NCI-H2081 (cell line): ENCODE measurements around the gene TRIM17.
"Not testable (repeated sequence)": the region's sequence is repeated elsewhere in the genome, so short reads cannot be mapped to it uniquely, and the experiment has no call there.

Experiments used
- DNase-seq, 2 experiments: peaks; one replicate each; lab custom pipeline; 2025; lab: John Stamatoyannopoulos, UW

The TRIM17 gene

GRCh38 chr1:228446852-228447251 is 30.2 kb upstream of the TRIM17 start:
- no peak for DNase-seq

GRCh38 chr1:228445843-228446650 is 29.4 kb upstream of the TRIM17 start:
- no peak for DNase-seq

GRCh38 chr1:228445490-228445842 is 28.8 kb upstream of the TRIM17 start:
- DNase-seq: no peak

- no peak for DNase-seq
Measured at GRCh38 chr1:228443395-228443794, 26.7 kb upstream of the TRIM17 start.

GRCh38 chr1:228440761-228441500 is 24.3 kb upstream of the TRIM17 start:
- DNase-seq: no peak

- DNase-seq: no peak
Measured at GRCh38 chr1:228438266-228438665, 21.6 kb upstream of the TRIM17 start.

- DNase-seq: no peak
Measured at GRCh38 chr1:228437424-228437962, 20.8 kb upstream of the TRIM17 start.

GRCh38 chr1:228434689-228435088 is 18.0 kb upstream of the TRIM17 start:
- DNase-seq: no peak

GRCh38 chr1:228433337-228434053 is 16.8 kb upstream of the TRIM17 start:
- not testable (repeated sequence) for DNase-seq

- DNase-seq: no peak
Measured at GRCh38 chr1:228430243-228430642, 13.6 kb upstream of the TRIM17 start.

- DNase-seq: no peak
Measured at GRCh38 chr1:228429698-228430097, 13.0 kb upstream of the TRIM17 start.

- peak; percentile 60 to 65 for DNase-seq
Measured at GRCh38 chr1:228429007-228429406, 12.3 kb upstream of the TRIM17 start.

GRCh38 chr1:228428412-228428811 is 11.8 kb upstream of the TRIM17 start:
- DNase-seq: no peak

GRCh38 chr1:228426518-228427175 is 10.0 kb upstream of the TRIM17 start:
- DNase-seq: no peak

- no peak for DNase-seq
Measured at GRCh38 chr1:228424685-228425660, 8.3 kb upstream of the TRIM17 start.

- no peak for DNase-seq
Measured at GRCh38 chr1:228423404-228424053, 6.9 kb upstream of the TRIM17 start.

- DNase-seq: no peak
Measured at GRCh38 chr1:228420968-228421826, 4.5 kb upstream of the TRIM17 start.

- DNase-seq: no peak
Measured at GRCh38 chr1:228417483-228418203, 982 bp upstream of the TRIM17 start.

- no peak for DNase-seq
Measured at GRCh38 chr1:228417061-228417460, 400 bp upstream of the TRIM17 start.
